Karpas-422 (cell line): ENCODE measurements around the gene CBFA2T2. TPM values are rescaled to one million over a fixed set of nuclear protein-coding genes. Genes with fewer than 3 reads are reported as not detected.

Experiments
- DNase-seq: peaks from one replicate; pipeline ENCODE4 v3.0.0-alpha.2; 2015
- H2AFZ ChIP-seq: fragments of 200-600 bp; sonication (generic); 2 replicates; pipeline ENCODE4 v1.6.1; 2014; ENCODE audit warnings: antibody characterized with exemption, low read length, mixed read lengths
- H3K27ac ChIP-seq: fragments of 200-600 bp; sonication (generic); 2 replicates; pipeline ENCODE4 v1.5.1; 2014; ENCODE audit warnings: mild to moderate bottlenecking, low read length, moderate library complexity
- H3K27me3 ChIP-seq: fragments of 200-600 bp; sonication (generic); 2 replicates; pipeline ENCODE4 v1.6.1; 2014; ENCODE audit warnings: low read length, mixed read lengths
- H3K36me3 ChIP-seq: fragments of 200-600 bp; sonication (generic); 2 replicates; pipeline ENCODE4 v1.6.1; 2014; ENCODE audit warnings: low read length, mixed read lengths; ENCODE audit not compliant: insufficient read depth
- H3K4me1 ChIP-seq: fragments of 200-600 bp; sonication (generic); 2 replicates; pipeline ENCODE4 v1.6.1; 2014; ENCODE audit warnings: mild to moderate bottlenecking, low read length, mixed read lengths
- H3K4me2 ChIP-seq: fragments of 200-600 bp; sonication (generic); 2 replicates; pipeline ENCODE4 v1.6.1; 2014; ENCODE audit warnings: low read length, low read depth, mild to moderate bottlenecking; ENCODE audit not compliant: poor library complexity, severe bottlenecking
- H3K4me3 ChIP-seq: fragments of 200-600 bp; sonication (generic); 2 replicates; pipeline ENCODE4 v1.5.1; 2014; ENCODE audit warnings: mild to moderate bottlenecking, antibody characterized with exemption, low read length, mixed read lengths
- H3K79me2 ChIP-seq: fragments of 200-600 bp; sonication (generic); 2 replicates; pipeline ENCODE4 v1.6.1; 2014; ENCODE audit warnings: mild to moderate bottlenecking, low read length, mixed read lengths
- H3K9ac ChIP-seq: fragments of 200-600 bp; sonication (generic); 2 replicates; pipeline ENCODE4 v1.6.0; 2014; ENCODE audit warnings: low read length
- H3K9me2 ChIP-seq: fragments of 200-600 bp; sonication (generic), shearing (Covaris generic); replicated peaks from 2 replicates; pipeline ENCODE4 v1.6.0; 2014; ENCODE audit warnings: mild to moderate bottlenecking, low read length, moderate library complexity; ENCODE audit not compliant: insufficient read depth
- H3K9me3 ChIP-seq: fragments of 300-700, 200-600 bp; sonication (generic); 2 replicates; pipeline ENCODE4 v1.6.1; 2014; ENCODE audit warnings: low read length, mixed read lengths
- H4K20me1 ChIP-seq: fragments of 200-600 bp; sonication (generic); 2 replicates; pipeline ENCODE4 v1.6.1; 2014; ENCODE audit warnings: mild to moderate bottlenecking, antibody characterized with exemption, low read length, low read depth; ENCODE audit not compliant: insufficient read depth
- total RNA-seq: library from RNA; depleted of rRNA; stranded (reverse); fragments of >200 nt; shearing (Covaris generic); gene quantifications from 2 replicates; pipeline ENCODE4 v1.2.3, GENCODE V29; 2014; ENCODE audit warnings: low replicate concordance

The CBFA2T2 gene
- total RNA-seq, 1 experiment from 2014 or later = 54.8 TPM

GRCh38 chr20:33669873-33670640 lies 180.2 kb downstream of the CBFA2T2 start:
- Histone ChIP-seq H3K79me2 (peaks cover 30% of the 10 kb centered on the region), H3K9me3 (no peaks in the 10 kb centered on the region), H3K27ac (peak overlapping the region; percentile 89), H4K20me1 (no peaks in the 10 kb centered on the region), H2AFZ (no peak overlapping the region), H3K9me2 (no peaks in the 10 kb centered on the region), H3K9ac (peak overlapping the region; percentile 89), H3K36me3 (peaks cover 16% of the 10 kb centered on the region; the same call in 1 of the 2 replicates), H3K4me1 (peaks cover 90% of the 10 kb centered on the region), H3K4me2 (peak overlapping the region; percentile 64), H3K27me3 (no peaks in the 10 kb centered on the region), H3K4me3 (peak overlapping the region; percentile 23; the same call in 1 of the 2 replicates)
- no peak for DNase-seq

GRCh38 chr20:33670715-33671499 lies 181.0 kb downstream of the CBFA2T2 start:
- Histone ChIP-seq H4K20me1 (no peaks in the 10 kb centered on the region), H3K4me2 (peak overlapping the region; percentile 64), H3K9ac (peak overlapping the region; percentile 89), H3K9me3 (no peaks in the 10 kb centered on the region), H2AFZ (no peak overlapping the region), H3K4me1 (peaks cover 90% of the 10 kb centered on the region), H3K36me3 (peaks cover 16% of the 10 kb centered on the region; the same call in 1 of the 2 replicates), H3K4me3 (no peak overlapping the region; the same call in 1 of the 2 replicates), H3K9me2 (no peaks in the 10 kb centered on the region), H3K27ac (peak overlapping the region; percentile 89), H3K27me3 (no peaks in the 10 kb centered on the region), H3K79me2 (peaks cover 30% of the 10 kb centered on the region)
- no peak for DNase-seq

- no peaks in the 10 kb centered on the region for H4K20me1 ChIP-seq
- no peaks in the 10 kb centered on the region for H3K9me2 ChIP-seq
- peaks cover 16% of the 10 kb centered on the region; the same call in 1 of the 2 replicates for H3K36me3 ChIP-seq
- no peak overlapping the region for H2AFZ ChIP-seq
- H3K27ac ChIP-seq = peak overlapping the region; percentile 89
- peaks cover 30% of the 10 kb centered on the region for H3K79me2 ChIP-seq
- H3K4me2 ChIP-seq = peak overlapping the region; percentile 88
- H3K4me1 ChIP-seq = peaks cover 84% of the 10 kb centered on the region
- H3K9ac ChIP-seq = peak overlapping the region; percentile 89
- H3K4me3 ChIP-seq = no peak overlapping the region; the same call in 1 of the 2 replicates
- no peak for DNase-seq
- no peaks in the 10 kb centered on the region for H3K9me3 ChIP-seq
- H3K27me3 ChIP-seq = no peaks in the 10 kb centered on the region
Observed at GRCh38 chr20:33671573-33672288, 181.8 kb downstream of the CBFA2T2 start.

GRCh38 chr20:33672426-33673113 lies 182.7 kb downstream of the CBFA2T2 start:
- peak overlapping the region; percentile 88 for H3K4me2 ChIP-seq
- H3K4me1 ChIP-seq = peaks cover 75% of the 10 kb centered on the region
- H3K9me3 ChIP-seq = no peaks in the 10 kb centered on the region
- no peak overlapping the region for H2AFZ ChIP-seq
- H3K27me3 ChIP-seq = no peaks in the 10 kb centered on the region
- H3K79me2 ChIP-seq = peaks cover 30% of the 10 kb centered on the region
- H3K36me3 ChIP-seq = peaks cover 16% of the 10 kb centered on the region; the same call in 1 of the 2 replicates
- H3K9ac ChIP-seq = peak overlapping the region; percentile 89
- no peaks in the 10 kb centered on the region for H4K20me1 ChIP-seq
- no peak for DNase-seq
- peak overlapping the region; percentile 89 for H3K27ac ChIP-seq
- H3K9me2 ChIP-seq = no peaks in the 10 kb centered on the region
- peak overlapping the region; percentile 80 for H3K4me3 ChIP-seq

- DNase-seq = no peak
- peak overlapping the region; percentile 80 for H3K4me3 ChIP-seq
- H3K9ac ChIP-seq = peak overlapping the region; percentile 89
- H4K20me1 ChIP-seq = no peaks in the 10 kb centered on the region
- H3K79me2 ChIP-seq = peaks cover 30% of the 10 kb centered on the region
- peaks cover 16% of the 10 kb centered on the region; the same call in 1 of the 2 replicates for H3K36me3 ChIP-seq
- peak overlapping the region; percentile 88 for H3K4me2 ChIP-seq
- H3K9me2 ChIP-seq = no peaks in the 10 kb centered on the region
- no peak overlapping the region for H2AFZ ChIP-seq
- H3K9me3 ChIP-seq = no peaks in the 10 kb centered on the region
- H3K27ac ChIP-seq = peak overlapping the region; percentile 89
- H3K27me3 ChIP-seq = no peaks in the 10 kb centered on the region
- peaks cover 71% of the 10 kb centered on the region for H3K4me1 ChIP-seq
Observed at GRCh38 chr20:33673114-33673409, 183.2 kb downstream of the CBFA2T2 start.

- Histone ChIP-seq H3K36me3 (peaks cover 16% of the 10 kb centered on the region; the same call in 1 of the 2 replicates), H4K20me1 (no peaks in the 10 kb centered on the region), H3K27me3 (no peaks in the 10 kb centered on the region), H2AFZ (no peak overlapping the region), H3K27ac (peak overlapping the region; percentile 89), H3K79me2 (peaks cover 30% of the 10 kb centered on the region), H3K9me2 (no peaks in the 10 kb centered on the region), H3K4me2 (peak overlapping the region; percentile 88), H3K4me1 (peaks cover 65% of the 10 kb centered on the region), H3K9me3 (no peaks in the 10 kb centered on the region), H3K9ac (peak overlapping the region; percentile 89), H3K4me3 (peak overlapping the region; percentile 80)
- no peak for DNase-seq
Observed at GRCh38 chr20:33673410-33674293, 183.8 kb downstream of the CBFA2T2 start.
